Measurements from ENCODE around the gene ADSS2. TPM values are rescaled to one million over a fixed set of nuclear protein-coding genes. Genes with fewer than 3 reads are reported as not detected.
"Not testable (repeated sequence)": the region's sequence is repeated elsewhere in the genome, so short reads cannot be mapped to it uniquely, and the experiment has no call there.

ADSS2 gene
- total RNA-seq (2014; rRNA removed; shearing (Covaris generic)), result 93.3 and 110 TPM in 2 replicates

- DNase-seq (ENCODE audit: low spot score), result no peak
Observed at GRCh38 chr1:244451539-244451950, at the start of gene ADSS2. ADSS2 (minus strand) TSS chr1:244451909; CDS start chr1:244451817, 92 bp downstream.

DNA sequence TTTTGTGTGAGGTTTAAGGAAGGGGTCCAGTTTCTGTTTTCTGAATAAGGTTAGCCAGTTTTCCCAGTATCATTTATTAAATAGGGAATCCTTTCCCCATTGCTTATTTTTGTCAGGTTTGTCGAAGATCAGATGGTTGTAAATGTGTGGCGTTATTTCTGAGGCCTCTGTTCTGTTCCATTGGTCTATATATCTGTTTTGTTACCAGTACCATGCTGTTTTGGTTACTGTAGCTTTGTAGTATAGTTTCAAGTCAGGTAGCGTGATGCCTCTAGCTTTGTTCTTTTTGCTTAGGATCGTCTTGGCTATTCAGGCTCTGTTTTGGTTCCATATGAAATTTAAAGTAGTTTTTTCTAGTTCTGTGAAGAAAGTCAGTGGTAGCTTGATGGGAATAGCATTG is 48.8 kb upstream of the ADSS2 start:
- not testable (repeated sequence) for DNase-seq (ENCODE audit: low spot score)

DNA sequence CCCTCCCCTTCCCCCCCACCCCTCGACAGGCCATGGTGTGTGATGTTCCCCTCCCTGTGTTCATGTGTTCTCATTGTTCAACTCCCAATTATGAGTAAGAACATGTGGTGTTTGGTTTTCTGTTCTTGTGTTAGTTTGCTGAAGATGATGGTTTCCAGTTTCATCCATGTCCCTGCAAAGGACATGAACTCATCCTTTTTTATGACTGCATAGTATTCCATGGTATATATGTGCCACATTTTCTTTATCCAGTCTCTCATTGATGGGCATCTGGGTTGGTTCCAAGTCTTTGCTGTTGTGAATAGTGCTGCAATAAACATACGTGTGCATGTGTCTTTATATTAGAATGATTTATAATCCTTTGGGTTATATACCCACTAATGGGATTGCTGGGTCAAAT is 47.8 kb upstream of the ADSS2 start:
- not testable (repeated sequence) for DNase-seq (ENCODE audit: low spot score)

DNA sequence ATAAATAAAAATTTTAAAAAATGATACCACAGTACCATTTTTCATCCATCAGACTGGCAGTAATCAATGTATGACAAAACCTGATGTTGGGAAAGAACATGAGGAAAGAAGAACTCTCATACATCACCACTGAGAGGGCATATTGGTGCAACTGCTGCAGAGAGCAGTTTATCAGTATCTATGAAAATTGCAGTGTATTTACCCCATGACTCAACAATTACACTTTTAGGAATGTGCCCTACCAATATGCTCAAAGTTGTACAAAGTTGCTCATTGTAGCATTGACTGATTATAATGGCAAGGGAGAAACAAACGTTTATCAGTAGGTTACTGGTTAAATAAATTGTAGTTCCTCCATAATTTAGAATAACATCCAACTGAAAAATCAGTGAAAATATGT is 46.1 kb upstream of the ADSS2 start:
- no peak for DNase-seq (ENCODE audit: low spot score)

DNA sequence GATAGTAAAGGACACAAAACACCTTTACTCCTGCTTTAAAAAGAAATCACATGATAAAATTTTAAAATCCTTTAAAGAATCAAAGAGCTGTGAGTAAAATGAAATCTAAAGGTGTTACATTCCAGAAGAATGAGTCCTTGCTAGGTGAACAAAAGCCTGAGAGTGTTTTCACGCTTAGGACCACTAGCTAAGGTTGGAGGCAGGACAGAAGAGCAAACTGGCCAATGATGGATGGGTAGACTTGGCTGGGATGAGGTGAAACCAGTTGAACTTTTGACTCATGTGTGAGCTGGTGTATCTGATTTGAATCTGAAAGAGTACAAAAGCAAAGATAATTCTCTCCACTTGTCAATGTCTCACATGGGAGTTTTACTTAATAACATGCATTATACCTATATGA is 44.5 kb upstream of the ADSS2 start:
- DNase-seq (ENCODE audit: low spot score), result no peak

DNA sequence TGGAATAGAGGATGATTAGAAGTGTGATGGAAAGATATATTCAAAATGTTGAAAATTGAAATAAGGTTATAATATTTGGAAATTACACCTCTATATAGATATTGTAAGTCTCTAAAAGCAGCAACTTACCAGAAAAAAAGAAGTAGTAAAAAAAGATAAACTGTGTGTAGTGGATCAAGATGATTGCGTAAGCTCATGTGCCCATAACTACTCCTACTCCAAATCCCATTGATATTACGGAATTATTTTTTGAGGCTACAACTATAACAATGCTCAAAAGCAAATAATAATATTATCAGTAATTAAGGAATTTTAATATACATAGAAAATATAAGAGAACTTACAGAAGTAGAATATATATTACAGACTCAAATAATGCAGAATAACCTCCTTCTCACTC is 42.9 kb upstream of the ADSS2 start:
- DNase-seq (ENCODE audit: low spot score), result no peak

GRCh38 chr1:244484971-244485370 is 33.3 kb upstream of the ADSS2 start:
- DNase-seq (ENCODE audit: low spot score), result not testable (repeated sequence)

DNA sequence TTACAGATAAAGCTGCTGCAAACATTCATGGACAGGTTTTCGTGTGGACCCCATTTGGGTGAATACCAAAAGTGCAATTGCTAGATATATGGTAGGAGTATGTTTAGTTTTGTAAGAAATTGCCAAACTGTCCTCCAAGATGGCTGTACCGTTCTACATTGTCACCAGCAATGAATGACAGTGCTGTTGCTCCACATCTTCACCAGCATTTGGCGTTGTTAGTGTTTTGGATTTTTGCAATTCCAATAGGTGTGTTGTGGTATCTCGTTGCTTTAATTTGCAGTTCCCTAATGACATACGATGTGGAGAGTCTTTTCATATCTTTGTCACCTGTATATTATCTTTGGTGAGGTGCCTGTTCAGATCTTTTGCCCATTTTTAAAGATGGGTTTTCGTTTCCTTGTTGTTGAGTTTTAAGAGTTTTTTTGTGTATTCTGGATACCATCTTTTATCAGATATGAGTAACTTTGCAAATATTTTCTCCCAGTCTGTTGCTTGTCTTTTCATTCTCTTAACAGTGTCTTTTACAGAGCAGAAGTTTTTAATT is 21.4 kb upstream of the ADSS2 start:
- no peak for DNase-seq (ENCODE audit: low spot score)

GRCh38 chr1:244466724-244467123 is 15.0 kb upstream of the ADSS2 start:
- no peak for DNase-seq (ENCODE audit: low spot score)

DNA sequence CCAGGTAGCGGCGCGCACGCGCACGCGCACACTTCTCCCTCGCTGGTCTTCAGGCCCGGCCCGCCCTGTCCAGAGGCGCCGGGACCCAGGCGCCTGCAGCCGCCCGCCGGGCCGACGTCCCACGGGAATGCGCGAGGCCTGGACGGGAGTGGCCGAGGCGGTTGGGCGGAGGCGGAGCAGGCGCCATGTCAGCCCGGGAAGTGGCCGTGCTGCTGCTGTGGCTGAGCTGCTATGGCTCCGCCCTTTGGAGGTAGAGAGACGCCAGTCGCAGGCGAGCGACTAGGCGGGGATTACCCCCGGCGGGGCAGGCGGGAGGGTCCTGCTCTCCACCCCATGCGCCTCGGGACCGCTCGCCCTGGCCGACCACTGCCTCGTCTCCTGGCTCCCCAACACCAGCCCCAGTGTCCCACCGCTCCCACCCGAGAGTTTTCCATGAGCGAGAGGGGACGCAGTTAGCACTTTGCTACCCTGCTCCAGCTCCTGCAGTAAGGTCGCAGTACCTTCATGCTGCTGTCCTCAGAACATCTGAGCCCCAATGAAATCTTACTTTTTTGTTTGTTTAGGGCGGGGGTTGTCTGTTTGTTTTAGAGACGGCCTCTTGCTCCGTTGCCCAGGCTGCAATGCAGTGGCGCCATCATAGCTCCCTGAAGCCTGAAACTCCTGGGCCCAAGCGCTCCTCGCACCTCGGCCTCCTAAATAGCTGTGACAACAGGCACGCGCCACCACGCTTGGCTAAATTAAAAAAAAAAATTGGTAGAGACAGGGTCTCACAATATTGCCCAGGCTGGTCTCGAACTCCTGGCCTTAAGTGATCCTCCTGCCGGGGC is 9.7 kb upstream of the ADSS2 start, which contains the start of gene CATSPERE:
Gene CATSPERE (plus strand): TSS at position 29 of the 827 bp plus-strand sequence. CDS start 157 bp downstream, at position 186.
- DNase-seq (ENCODE audit: low spot score), result peak; percentile 73

GRCh38 chr1:244460197-244460596 is 8.5 kb upstream of the ADSS2 start:
- DNase-seq (ENCODE audit: low spot score), result peak; percentile 83

GRCh38 chr1:244458781-244459180 is 7.1 kb upstream of the ADSS2 start:
- DNase-seq (ENCODE audit: low spot score), result no peak

GRCh38 chr1:244456586-244456985 is 4.9 kb upstream of the ADSS2 start:
- DNase-seq (ENCODE audit: low spot score), result no peak

GRCh38 chr1:244454412-244454811 is 2.7 kb upstream of the ADSS2 start:
- DNase-seq (ENCODE audit: low spot score), result no peak

DNA sequence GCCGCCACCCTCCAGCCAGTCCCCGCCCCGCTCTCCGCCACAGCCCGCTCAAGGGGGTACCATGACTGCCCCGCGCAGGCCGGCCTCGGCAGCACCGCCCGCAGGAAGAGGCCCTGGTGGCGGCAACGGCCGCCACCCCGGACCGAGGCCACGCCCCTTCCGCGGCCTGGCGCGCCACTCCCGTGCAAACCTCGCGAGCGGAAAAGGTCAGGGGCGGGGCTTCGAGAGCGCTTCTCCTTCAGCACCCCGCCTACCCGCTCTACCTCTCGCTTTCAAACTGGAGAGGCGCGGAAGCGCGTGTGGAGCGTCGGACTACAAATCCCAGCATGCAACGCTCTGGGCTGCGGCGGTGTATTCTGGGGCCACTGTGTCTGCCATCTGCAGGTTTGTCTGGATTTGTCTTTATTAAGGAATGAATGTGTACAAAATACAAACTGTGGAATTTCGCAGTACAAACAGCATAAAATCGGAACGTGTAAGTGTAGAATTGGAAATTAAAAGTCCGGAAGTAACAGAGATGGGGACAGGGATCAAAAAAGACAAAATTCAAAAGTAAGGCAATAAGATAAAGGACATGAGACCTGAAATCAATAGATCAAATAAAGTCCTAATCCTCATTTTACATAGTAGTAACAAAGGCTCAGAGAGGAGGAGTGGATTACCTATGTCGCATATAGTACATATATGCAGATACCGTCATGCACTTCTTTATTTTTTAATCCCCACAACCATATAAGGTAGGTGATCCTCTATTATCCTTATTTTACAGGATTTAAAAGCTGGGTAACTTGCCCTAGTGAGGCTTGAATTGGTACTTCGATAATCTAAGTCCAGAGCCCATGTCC is 464 bp upstream of the ADSS2 start:
- peak; percentile 99 for DNase-seq (ENCODE audit: low spot score)

- peak; percentile 53 for DNase-seq (ENCODE audit: low spot score)
Observed at GRCh38 chr1:244450597-244451538, 841 bp downstream of the ADSS2 start.

DNA sequence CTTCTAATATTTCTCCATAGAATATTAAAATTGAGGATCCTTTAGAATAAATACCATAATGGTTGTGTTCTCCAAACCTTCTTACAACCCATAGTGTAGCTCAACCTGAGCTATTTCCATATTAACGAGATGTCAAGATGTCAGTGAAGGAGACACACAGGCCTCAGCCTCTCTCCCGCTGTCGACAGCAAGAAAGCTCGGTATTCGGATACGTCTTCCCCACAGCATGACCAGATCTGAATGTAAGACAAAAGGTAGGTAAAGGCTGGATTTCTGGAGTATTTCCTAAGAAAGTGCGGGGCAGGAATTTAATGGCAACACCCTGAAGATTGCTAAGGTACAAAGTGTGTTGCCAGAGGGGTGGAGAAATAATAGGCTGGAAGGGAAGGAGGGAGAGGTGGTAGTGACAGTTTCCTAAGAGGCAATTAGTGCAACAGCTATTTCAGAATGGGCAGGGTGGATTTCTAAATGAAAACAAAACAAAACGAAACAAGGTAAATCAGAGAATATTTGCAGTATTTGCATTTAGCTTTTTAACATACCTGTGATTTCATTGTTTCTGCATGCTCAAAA is 1.7 kb downstream of the ADSS2 start:
- DNase-seq (ENCODE audit: low spot score), result no peak

DNA sequence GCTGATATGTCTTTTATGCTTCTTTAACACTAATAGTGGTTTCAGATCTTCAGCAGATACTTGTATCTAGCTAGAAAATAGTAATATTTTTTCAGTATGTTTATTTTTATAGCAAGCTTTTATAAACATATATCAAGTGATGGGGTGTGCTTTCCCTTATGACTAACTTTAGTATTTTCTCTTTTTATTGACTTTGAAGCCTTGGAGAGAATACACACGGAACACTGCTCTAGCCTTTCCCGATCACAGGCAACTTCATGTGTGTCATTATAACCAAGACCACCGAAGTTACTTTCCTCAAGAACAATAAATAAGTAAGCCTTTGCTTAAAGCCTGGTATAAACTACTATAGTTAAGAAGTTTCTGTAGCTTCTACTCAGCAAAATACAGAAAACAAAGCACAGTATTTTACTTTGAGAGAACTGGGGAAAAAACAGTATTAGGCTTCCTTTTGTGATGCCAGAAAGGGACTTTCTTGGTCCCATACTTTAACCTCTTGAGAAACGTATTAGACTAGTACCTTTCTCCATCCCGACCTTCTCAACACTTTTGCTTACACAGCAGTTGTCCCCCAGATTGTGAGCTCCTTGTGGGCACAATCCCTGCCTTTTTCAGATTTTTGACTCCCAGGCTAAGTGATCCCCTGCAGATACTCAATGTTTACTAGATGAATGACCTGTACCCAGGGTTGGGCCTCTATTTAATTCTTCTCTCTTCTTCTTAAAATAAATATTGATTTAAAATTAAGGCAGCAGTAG is 3.3 kb downstream of the ADSS2 start:
- DNase-seq (ENCODE audit: low spot score), result no peak

- DNase-seq (ENCODE audit: low spot score), result no peak
Observed at GRCh38 chr1:244447552-244447951, 4.2 kb downstream of the ADSS2 start.

DNA sequence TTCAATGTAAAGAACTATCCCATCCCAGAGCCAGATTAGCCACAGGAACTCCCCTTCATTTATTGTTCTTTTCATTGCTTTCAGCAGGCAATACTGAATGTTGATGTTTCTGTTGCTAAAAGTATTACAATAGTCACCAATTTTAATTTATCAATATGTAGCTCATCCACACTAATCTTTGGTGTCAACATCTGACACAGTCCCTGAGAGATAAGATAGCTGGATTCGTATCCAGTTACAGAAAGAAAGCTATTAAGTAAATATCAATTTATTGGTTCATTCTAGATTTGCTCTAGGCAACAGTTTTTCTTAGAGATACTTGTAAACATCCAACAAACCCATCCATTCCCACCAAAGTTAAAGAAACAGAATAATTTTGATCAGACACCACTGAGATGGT is 4.7 kb downstream of the ADSS2 start:
- no peak for DNase-seq (ENCODE audit: low spot score)
